Activated naive CD8-positive, alpha-beta T cell (primary cell): ENCODE data around the gene RBM6.
"Not testable (repeated sequence)": the region's sequence is repeated elsewhere in the genome, so short reads cannot be mapped to it uniquely, and the experiment has no call there.

Source experiments
- H3K27ac Mint-ChIP-seq: one replicate; pipeline ENCODE4 v1.8.0; 2021; ENCODE audit warnings: mixed read lengths
- H3K27me3 Mint-ChIP-seq: one replicate; pipeline ENCODE4 v1.8.0; 2021; ENCODE audit warnings: mixed read lengths
- H3K36me3 Mint-ChIP-seq: one replicate; pipeline ENCODE4 v1.8.0; 2021; ENCODE audit warnings: mixed read lengths
- H3K4me1 Mint-ChIP-seq: one replicate; pipeline ENCODE4 v1.8.0; 2021; ENCODE audit warnings: low read depth, mixed read lengths
- H3K4me3 Mint-ChIP-seq: one replicate; pipeline ENCODE4 v1.8.0; 2021; ENCODE audit warnings: mild to moderate bottlenecking, mixed read lengths
- H3K9me3 Mint-ChIP-seq: one replicate; pipeline ENCODE4 v1.8.0; 2021; ENCODE audit warnings: low read depth, mixed read lengths

Gene RBM6

DNA sequence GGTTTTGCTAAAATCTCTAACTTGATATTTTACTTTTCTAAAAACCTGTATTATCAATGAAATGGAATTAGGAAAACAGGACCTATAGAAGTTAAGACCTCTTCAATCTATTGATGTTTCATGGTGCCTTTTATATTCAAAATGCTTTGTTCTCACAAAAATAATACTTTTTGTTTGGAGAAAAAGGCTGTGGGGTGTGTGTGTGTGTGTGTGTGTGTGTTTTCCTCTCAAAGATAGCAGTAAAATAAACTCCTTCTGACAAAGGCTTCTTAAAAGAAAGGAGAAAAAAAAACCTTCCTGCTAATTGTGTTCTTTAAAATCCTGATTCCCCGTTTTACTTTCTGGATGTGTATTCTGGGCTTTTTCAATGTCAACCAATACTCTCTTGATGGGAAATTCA is 54.5 kb downstream of the RBM6 start:
- Mint-ChIP-seq H3K27ac (no peak overlapping the region), H3K4me3 (no peak overlapping the region), H3K27me3 (no peaks in the 10 kb centered on the region), H3K36me3 (no peaks in the 10 kb centered on the region), H3K9me3 (no peaks in the 10 kb centered on the region), H3K4me1 (peaks cover 8% of the 10 kb centered on the region)

DNA sequence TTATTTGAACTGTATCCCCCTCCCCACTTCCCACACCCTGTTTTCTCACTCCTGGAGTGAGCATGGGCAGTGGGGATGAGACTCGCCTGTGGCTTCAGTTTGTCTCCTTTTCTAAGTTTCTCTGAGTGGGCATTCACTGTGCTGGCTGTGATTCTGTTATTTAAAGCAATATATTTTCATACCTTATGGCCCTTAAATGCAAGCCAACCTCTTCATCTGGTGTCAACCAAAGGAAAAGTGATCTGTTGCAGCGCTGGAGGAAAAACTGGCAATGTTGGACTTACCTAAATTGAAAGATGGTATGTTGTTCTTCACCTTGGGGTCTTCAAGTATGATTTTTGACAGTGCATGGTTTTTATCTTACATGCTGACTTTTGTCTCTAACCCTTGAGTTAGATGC is 56.1 kb downstream of the RBM6 start:
- Mint-ChIP-seq H3K4me3 (no peak overlapping the region), H3K36me3 (peaks cover 6% of the 10 kb centered on the region), H3K9me3 (no peaks in the 10 kb centered on the region), H3K4me1 (peaks cover 8% of the 10 kb centered on the region), H3K27me3 (no peaks in the 10 kb centered on the region), H3K27ac (no peak overlapping the region)

DNA sequence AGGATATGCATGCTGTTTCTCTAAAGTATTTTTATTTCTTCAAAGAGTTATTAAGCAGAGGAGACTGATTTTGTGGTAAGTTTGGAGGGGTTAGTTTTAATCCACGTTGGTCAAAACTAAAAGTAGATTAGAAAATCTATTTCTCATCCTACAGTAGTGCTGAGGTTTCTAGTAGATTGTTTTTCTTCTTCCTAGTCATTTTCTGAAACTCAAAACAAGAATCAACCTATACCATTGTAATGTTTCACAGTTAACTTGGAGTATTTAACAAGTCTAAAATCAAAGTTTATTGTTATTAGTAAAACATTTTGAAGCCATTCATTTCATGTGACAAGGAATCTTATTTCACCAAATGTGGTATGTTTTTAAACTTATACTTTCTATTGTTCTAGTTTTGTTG is 57.9 kb downstream of the RBM6 start:
- Mint-ChIP-seq H3K36me3 (peaks cover 9% of the 10 kb centered on the region), H3K27me3 (no peaks in the 10 kb centered on the region), H3K4me3 (no peak overlapping the region), H3K4me1 (peaks cover 8% of the 10 kb centered on the region), H3K9me3 (no peaks in the 10 kb centered on the region), H3K27ac (no peak overlapping the region)

DNA sequence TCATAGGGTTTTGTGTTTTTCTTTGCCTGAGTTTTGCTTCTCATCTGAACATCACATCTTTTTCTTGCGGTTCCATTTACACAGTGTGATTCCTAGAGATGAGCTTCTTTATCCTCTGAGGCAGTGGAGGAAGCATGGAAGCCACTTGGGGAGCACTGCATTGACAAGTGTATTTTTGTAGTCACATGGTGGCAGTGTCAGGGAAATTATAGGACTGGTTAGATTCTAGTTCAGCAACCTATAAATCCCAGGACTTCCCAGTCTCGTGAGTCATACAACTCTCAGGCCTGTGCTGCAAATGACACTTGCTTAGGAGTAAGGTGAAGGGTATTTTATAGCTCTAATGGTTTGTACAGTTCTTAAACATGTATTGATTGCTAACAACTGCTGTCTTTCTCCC is 58.4 kb downstream of the RBM6 start:
- Mint-ChIP-seq H3K27ac (no peak overlapping the region), H3K9me3 (no peaks in the 10 kb centered on the region), H3K36me3 (peaks cover 9% of the 10 kb centered on the region), H3K4me1 (peaks cover 8% of the 10 kb centered on the region), H3K27me3 (no peaks in the 10 kb centered on the region), H3K4me3 (no peak overlapping the region)

DNA sequence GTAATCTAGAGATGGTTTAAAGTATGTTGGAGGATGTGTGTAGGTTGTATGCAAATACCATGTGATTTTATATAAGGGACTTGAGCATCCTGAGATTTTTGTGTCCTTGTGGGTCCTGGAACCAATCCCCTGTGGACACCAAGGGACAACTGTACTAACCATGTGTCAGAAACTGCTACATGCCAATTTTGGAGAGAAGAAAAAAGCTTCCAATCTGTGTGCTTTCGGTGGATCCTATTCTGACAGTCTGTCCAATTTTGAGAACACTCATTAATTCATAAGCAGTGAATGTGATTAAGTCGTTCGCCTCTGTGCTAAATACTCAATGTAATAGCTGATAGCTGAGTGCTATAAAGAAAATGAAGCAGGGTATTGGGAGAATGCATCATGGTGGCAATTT is 61.6 kb downstream of the RBM6 start:
- peaks cover 8% of the 10 kb centered on the region for H3K4me1 Mint-ChIP-seq
- H3K9me3 Mint-ChIP-seq: no peaks in the 10 kb centered on the region
- peaks cover 12% of the 10 kb centered on the region for H3K36me3 Mint-ChIP-seq
- H3K27ac Mint-ChIP-seq: no peak overlapping the region
- H3K27me3 Mint-ChIP-seq: no peaks in the 10 kb centered on the region
- H3K4me3 Mint-ChIP-seq: no peak overlapping the region

DNA sequence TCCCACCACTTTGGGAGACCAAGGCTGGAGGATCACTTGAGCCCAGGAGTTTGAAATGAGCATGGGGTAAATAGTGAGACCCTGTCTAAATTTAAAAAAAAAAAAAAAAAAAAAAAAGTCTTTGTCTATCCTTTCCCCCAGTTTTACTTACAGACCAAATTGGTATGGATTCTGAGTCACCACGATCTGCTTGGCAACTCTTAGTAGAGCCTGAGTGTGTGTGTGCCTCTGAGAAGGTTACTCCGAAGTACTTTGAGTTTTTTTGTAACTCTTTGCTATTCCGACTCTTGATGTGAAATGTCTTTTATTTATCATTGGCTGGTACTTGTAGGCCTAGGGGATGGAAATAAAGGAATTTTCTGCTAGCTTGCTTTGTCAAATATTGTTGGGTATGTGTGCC is 63.3 kb downstream of the RBM6 start:
- Mint-ChIP-seq H3K27ac (no peak overlapping the region), H3K36me3 (peaks cover 14% of the 10 kb centered on the region), H3K4me1 (no peaks in the 10 kb centered on the region), H3K9me3 (no peaks in the 10 kb centered on the region), H3K27me3 (no peaks in the 10 kb centered on the region), H3K4me3 (no peak overlapping the region)

DNA sequence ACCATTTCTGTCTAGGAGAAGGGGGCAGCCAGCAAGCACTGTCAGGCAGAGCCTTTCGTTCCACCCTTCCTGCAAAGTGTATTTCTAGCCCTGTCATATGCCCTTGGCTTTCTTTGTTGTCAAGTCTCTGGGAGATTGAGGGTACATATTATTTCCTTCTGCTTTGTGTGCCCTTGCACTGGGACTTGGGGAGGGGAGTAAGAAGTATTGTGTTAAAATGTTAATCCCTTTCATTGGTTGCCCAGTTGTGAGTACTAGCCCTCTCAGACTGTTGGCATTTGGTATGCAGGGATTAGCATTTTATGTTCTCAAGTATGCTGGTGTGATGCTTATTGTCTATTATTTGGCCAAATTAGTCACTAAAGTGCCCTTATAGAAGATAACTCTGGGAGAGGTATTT is 63.9 kb downstream of the RBM6 start:
- Mint-ChIP-seq H3K27me3 (no peaks in the 10 kb centered on the region), H3K36me3 (peaks cover 14% of the 10 kb centered on the region), H3K4me3 (no peak overlapping the region), H3K27ac (no peak overlapping the region), H3K4me1 (no peaks in the 10 kb centered on the region), H3K9me3 (no peaks in the 10 kb centered on the region)

DNA sequence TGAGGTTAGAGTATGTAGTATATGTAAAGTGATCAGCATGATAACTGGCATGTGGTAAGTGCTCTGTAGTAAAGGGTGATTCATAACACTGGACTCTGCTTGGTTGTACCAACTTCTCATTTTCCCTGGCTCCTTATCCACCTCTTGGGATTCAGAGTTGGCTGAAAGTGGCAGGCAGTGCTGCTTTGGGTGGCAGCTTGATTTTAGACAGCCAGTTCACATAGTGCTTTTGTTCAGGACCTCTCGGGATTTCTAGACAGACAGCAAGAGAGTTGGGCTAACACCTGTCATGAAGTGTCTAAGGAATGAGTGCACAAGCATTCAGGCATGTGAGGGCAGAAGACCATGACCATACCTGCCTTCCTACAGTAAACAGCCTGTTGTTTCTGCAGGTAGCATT is 69.0 kb downstream of the RBM6 start:
- no peaks in the 10 kb centered on the region for H3K9me3 Mint-ChIP-seq

DNA sequence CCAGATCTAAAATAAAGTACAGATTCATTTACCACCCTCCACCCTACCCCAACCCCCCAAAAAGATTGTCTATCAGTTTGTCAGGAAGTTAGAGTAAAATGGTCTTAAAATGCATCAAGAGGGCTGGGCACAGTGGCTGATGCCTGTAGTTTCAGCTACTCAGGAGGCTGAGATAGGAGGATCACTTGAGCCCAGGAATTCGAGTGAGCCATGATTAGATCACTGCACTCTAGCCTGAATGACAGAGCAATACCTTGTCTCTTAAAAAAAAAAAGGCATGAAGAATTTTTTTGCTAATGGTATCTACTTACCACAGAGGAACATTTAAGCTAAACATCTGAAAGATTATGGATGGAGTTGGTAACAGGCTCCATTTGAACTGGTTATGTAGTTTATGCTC is 71.0 kb downstream of the RBM6 start:
- H3K36me3 Mint-ChIP-seq: peaks cover 4% of the 10 kb centered on the region
- H3K27me3 Mint-ChIP-seq: no peaks in the 10 kb centered on the region
- peaks cover 3% of the 10 kb centered on the region for H3K4me1 Mint-ChIP-seq
- H3K4me3 Mint-ChIP-seq: no peak overlapping the region
- H3K27ac Mint-ChIP-seq: no peak overlapping the region
- no peaks in the 10 kb centered on the region for H3K9me3 Mint-ChIP-seq

More for the DNA sequence above, 69.0 kb downstream of the RBM6 start:
- no peak overlapping the region for H3K4me3 Mint-ChIP-seq
- no peaks in the 10 kb centered on the region for H3K27me3 Mint-ChIP-seq
- H3K36me3 Mint-ChIP-seq: peaks cover 5% of the 10 kb centered on the region
- no peaks in the 10 kb centered on the region for H3K4me1 Mint-ChIP-seq
- H3K27ac Mint-ChIP-seq: no peak overlapping the region

DNA sequence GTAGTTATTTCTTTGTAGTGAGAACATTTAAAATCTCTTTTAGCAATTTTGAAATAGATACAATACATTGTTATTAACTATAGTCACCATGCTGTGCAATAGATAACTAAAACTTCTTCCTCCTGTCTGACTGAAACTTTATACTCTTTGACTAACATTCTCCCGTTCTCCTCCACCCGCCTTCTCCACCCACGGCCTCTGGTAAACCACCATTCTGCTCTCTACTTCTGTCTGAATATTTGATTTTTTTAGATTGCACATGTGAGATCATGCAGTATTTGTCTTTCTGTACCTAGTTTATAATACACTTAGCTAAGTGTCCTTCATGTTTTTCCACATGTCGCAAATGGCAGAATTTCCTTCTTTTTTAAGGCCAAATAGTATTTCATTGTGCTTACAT is 76.0 kb downstream of the RBM6 start:
- H3K27ac Mint-ChIP-seq: peak overlapping the region; percentile 74
- peaks cover 6% of the 10 kb centered on the region for H3K4me1 Mint-ChIP-seq
- H3K9me3 Mint-ChIP-seq: no peaks in the 10 kb centered on the region
- no peaks in the 10 kb centered on the region for H3K27me3 Mint-ChIP-seq
- H3K4me3 Mint-ChIP-seq: no peak overlapping the region
- H3K36me3 Mint-ChIP-seq: peaks cover 19% of the 10 kb centered on the region

DNA sequence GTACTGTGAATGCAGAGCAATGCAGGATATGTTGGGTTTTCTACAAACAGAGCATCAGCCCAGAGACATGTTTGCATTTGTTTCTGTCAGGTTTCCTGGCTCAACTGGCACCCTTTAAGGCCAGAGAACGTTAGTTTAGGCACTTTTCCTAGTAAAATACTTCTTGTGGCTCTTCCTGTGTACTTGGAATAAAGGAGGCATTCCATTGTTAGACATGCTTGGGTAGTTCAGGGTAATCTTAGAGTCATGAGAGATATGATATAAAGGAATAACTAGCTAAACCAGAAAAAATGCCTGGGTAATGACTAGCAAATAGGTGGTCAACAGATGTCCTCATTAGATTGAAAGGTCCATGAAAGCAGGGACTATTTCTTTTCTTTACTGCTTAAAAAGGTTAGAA is 88.4 kb downstream of the RBM6 start:
- H3K4me1 Mint-ChIP-seq: peaks cover 4% of the 10 kb centered on the region
- H3K4me3 Mint-ChIP-seq: no peak overlapping the region
- no peak overlapping the region for H3K27ac Mint-ChIP-seq
- H3K36me3 Mint-ChIP-seq: peaks cover 24% of the 10 kb centered on the region
- H3K9me3 Mint-ChIP-seq: no peaks in the 10 kb centered on the region
- H3K27me3 Mint-ChIP-seq: no peaks in the 10 kb centered on the region

DNA sequence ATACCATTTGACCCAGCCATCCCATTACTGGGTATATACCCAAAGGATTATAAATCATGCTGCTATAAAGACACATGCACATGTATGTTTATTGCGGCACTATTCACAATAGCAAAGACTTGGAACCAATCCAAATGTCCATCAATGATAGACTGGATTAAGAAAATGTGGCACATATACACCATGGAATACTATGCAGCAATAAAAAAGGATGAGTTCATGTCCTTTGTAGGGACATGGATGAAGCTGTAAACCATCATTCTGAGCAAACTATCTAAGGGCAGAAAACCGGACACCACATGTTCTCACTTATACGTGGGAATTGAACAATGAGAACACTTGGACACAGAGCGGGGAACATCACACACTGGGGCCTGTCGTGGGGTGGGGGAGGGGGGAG is 91.3 kb downstream of the RBM6 start:
- H3K27ac Mint-ChIP-seq, H3K4me3 Mint-ChIP-seq, H3K27me3 Mint-ChIP-seq, H3K4me1 Mint-ChIP-seq, H3K9me3 Mint-ChIP-seq: not testable (repeated sequence)
- H3K36me3 Mint-ChIP-seq: peaks cover 22% of the 10 kb centered on the region

DNA sequence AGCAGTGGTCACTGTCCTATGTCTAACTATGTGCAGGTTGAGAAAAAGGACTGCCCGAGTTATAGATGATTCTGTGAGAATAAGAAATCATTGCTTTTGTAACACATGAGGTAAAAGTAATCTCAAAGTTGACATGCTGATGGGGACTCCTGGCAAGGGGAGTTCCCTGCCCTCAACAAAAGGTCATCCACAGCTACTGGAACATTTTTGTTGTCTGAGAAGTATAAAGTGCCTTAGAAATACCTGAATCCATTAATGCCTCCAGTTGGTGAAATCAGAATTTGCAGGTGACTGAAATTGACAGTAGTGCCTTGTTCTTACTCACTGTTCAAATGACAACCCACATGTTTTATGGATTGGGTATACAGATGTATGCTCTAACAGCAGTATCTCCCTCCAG is 105.0 kb downstream of the RBM6 start:
- peaks cover 16% of the 10 kb centered on the region for H3K4me1 Mint-ChIP-seq
- H3K27ac Mint-ChIP-seq: peak overlapping the region; percentile 46
- H3K4me3 Mint-ChIP-seq: no peak overlapping the region
- no peaks in the 10 kb centered on the region for H3K9me3 Mint-ChIP-seq
- no peaks in the 10 kb centered on the region for H3K27me3 Mint-ChIP-seq
- peaks cover 7% of the 10 kb centered on the region for H3K36me3 Mint-ChIP-seq

DNA sequence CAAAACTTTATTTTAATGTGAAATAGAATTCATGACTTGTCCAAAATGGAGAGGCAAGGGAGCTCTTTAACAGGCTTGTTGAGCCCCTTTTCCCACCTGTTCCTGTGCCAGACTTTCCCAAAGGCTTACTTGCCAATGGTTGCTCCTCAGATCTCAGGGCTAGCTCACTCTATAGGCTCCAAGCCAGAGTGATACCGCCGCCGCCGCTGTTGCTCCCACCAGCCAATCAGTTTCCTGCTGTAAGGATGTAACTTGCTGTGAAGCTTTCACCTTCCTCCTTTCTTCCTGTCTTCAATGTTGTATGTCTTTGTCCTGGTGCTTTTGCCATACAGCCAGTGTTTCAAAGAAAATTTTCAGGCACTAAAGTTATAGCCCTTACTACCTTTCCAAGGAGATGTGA is 107.5 kb downstream of the RBM6 start:
- peaks cover 5% of the 10 kb centered on the region for H3K4me1 Mint-ChIP-seq
- no peaks in the 10 kb centered on the region for H3K27me3 Mint-ChIP-seq
- no peak overlapping the region for H3K27ac Mint-ChIP-seq
- no peaks in the 10 kb centered on the region for H3K9me3 Mint-ChIP-seq
- H3K4me3 Mint-ChIP-seq: no peak overlapping the region
- peaks cover 7% of the 10 kb centered on the region for H3K36me3 Mint-ChIP-seq

DNA sequence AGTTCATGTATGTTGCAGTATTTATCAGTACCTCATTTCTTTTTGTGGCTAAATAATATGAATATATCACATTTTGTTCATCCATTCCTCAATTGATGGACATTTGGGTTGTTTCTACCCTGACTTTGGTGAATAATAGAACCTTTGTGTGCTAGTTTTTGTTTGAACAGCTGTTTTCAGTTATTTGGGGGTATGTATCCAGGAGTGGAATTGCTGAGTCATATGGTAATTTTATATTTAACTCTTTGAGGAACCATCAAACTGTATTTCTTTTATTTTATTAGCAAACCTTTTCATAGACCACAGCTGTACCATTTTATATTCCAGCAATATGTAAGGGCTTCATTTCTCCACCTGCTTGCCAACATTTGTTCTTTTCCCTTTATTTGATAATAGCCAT is 110.4 kb downstream of the RBM6 start:
- Mint-ChIP-seq H3K36me3 (peaks cover 11% of the 10 kb centered on the region), H3K9me3 (no peaks in the 10 kb centered on the region), H3K4me1 (peaks cover 3% of the 10 kb centered on the region), H3K27ac (peak overlapping the region; percentile 34), H3K4me3 (no peak overlapping the region), H3K27me3 (no peaks in the 10 kb centered on the region)

DNA sequence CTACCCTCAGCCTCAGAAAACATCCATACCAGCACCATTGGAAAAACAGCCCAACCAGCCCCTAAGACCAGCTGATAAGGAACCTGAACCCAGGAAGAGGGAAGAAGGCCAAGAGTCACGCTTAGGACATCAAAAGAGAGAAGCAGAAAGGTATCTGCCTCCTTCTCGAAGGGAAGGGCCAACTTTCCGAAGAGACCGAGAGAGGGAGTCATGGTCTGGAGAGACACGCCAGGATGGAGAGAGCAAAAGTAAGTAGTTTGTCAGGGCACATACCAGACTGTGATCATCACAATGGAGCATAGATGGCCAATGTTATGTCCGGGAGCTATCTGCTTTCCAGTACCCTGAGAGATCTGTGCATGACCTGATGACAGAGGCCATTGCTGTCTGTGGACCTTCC is 117.8 kb downstream of the RBM6 start:
- Mint-ChIP-seq H3K27me3 (no peaks in the 10 kb centered on the region), H3K4me3 (no peak overlapping the region), H3K9me3 (no peaks in the 10 kb centered on the region), H3K4me1 (no peaks in the 10 kb centered on the region), H3K27ac (no peak overlapping the region), H3K36me3 (peaks cover 17% of the 10 kb centered on the region)

DNA sequence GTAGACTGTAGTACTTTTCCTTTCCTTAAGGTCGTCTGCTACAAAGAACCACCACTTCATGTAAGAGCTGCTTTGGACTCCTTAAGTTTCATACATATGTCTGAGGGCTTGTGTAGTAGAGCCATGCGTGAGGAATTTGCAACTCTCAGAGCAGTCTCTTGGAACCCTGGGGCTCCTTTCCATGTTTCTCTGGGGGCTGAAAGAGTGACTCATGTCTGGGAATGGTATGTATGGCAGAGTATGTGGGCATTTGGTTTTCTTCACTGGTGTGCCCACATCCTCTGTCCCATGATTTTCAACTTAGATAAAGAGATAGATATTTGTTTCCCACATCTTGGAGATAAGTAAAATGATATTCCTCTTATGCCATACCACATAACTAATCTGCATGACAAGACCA is 128.2 kb downstream of the RBM6 start:
- Mint-ChIP-seq H3K4me3 (no peak overlapping the region), H3K4me1 (no peaks in the 10 kb centered on the region), H3K36me3 (peaks cover 11% of the 10 kb centered on the region), H3K27me3 (no peaks in the 10 kb centered on the region), H3K9me3 (no peaks in the 10 kb centered on the region), H3K27ac (no peak overlapping the region)
